Melanocyte of skin (primary cell): Measurements from ENCODE around the gene ELP1. TPM values are rescaled to one million over a fixed set of nuclear protein-coding genes. Genes with fewer than 3 reads are reported as not detected.

Source experiments
- small RNA-seq, 2 donors: library from RNA; depleted of rRNA; stranded (forward); fragments of <200 nt; gene quantifications; one replicate each; pipeline ENCODE3, GENCODE V24; 2012
- total RNA-seq, 2 donors: library from RNA; depleted of rRNA; stranded (reverse); fragments of >200 nt; gene quantifications; 2 replicates each; pipeline ENCODE4 v1.2.3, GENCODE V29; 2012

The ELP1 gene
- total RNA-seq, result 10 to 100 TPM; 28.2 to 34.0 TPM

DNA sequence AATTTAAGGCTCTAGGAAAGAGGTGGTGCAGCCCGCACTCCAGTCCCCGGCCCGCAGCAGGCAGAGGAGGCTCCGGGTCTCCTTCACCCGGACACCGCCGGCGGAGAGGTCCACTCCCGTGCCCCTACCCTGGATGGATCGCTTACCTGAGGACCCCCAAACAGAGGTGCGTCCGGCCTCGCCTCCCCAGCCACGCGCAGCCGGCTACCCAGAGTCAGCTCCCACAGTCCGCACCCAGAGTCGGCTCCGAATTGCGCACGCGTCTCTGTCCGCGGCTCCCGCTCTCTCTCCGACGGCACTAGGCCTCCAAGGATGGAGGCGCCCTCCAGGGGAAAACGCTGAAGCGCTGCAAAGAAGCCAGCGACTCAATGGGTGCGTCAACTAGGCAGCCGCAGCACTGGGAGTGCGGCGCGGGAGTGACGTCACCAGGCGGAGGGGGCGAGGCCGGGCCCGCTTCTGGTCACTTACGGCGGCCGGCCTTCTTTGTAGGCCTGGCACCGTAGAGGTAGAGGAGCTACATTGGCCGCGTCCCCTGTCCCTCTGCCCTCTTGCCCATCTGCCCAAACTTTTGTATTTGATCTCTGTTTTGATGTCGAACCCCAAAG lies at the start of gene ELP1:
Gene ELP1, minus strand, starts transcription at position 407 of the 605 bp plus-strand sequence. CDS start 2,978 bp downstream, outside the sequence.

DNA sequence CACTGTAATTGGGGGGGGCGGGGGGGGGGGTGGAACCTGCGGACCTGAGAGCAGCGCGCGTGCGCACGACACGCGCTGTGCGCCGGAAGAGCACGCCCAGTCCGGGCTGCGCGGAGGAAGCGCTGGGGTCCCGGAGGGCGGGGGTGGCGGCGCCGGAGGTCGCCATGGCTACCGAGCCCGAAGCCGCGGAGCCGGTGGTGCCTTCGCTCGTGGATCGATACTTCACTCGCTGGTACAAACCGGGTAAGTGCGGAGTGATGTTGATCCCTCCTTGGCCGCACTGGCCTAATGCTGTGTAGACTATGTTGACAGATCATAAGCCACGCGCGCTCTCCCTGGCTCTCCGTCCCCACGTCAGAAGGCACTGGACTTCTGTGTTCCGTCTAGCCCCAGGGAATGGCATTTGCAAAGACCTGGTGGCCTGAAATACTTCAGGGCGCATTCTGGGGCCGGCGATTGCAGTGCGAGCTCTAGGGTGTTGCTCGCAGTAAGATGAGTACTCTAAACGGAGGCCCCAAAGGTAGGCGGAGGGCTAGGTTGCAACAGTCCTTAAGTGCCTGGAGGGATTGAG lies 484 bp upstream of the ELP1 start, which contains the start of gene ABITRAM:
Gene ABITRAM, plus strand, starts transcription at position 78 of the 571 bp plus-strand sequence. Its CDS starts 87 bp downstream, at position 165.

GRCh38 chr9:108861997-108862396 lies 71.9 kb downstream of the ELP1 start, which contains the start of gene ACTL7A:
Gene ACTL7A (plus strand): TSS chr9:108862266. CDS start chr9:108862323, 57 bp downstream.

DNA sequence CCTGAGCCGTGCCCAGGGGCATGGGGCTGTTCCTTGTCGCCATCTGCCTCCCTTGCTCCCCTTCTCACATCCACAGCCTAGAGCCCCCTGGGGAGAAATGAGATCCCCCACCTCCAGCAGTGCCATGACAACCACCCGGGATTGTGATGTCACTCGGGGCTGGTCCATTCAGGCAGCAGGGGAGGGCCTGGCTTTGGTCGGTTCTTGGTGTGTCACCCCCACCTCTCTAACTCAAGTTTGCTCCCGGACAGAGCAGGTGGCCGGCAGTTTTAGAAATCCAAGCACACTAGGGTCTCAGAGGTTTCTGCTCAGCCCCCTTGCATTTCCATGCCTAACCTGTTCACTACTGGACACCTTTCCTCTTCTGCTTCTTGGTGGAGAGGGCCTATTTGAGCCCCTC lies 78.0 kb downstream of the ELP1 start, which contains the start of gene ACTL7B:
Gene ACTL7B, minus strand, starts transcription at position 99 of the 400 bp plus-strand sequence. Its CDS starts 56 bp downstream, at position 43.

Small RNAs within 50 kb of the gene (small RNA-seq; reads per million reads assigned to genes)
- gene AL359692.1, result 0 to 0.09 reads per million in 2 donors

Other genes with a start within 250 kb of the ELP1 start
- not detected for gene ACTL7B, start 78.1 kb downstream of the ELP1 start, total RNA-seq
- not detected for gene ACTL7A, start 71.9 kb downstream of the ELP1 start, total RNA-seq
- 1 to 10 TPM; 5.5 to 8.3 TPM for gene ABITRAM, start 276 bp upstream of the ELP1 start, total RNA-seq
- 10 to 100 TPM; 23.1 to 25.3 TPM for gene CTNNAL1, start 79.4 kb upstream of the ELP1 start, total RNA-seq
- 10 to 100 TPM; 69.9 to 73.3 TPM for gene TMEM245, start 185.8 kb upstream of the ELP1 start, total RNA-seq
- gene FRRS1L, start 233.1 kb upstream of the ELP1 start, total RNA-seq, result not detected